ENCODE results near the gene SPANXN2. TPM values are rescaled to one million over a fixed set of nuclear protein-coding genes. Genes with fewer than 3 reads are reported as not detected.

The SPANXN2 gene
- total and polyA plus RNA-seq, 2 of the 8 experiments (the other 6 are each of a cell fraction or from before 2014, with no cell fraction given): not detected

- H3K9me3 ChIP-seq (ENCODE audit: insufficient read depth in 2 of 2, low read depth in 1 of 2, low read length in 1 of 2): no peaks in the 10 kb centered on the region
- H3K56ac ChIP-seq (replicated peaks; ENCODE audit: insufficient read length, low read depth, low read length): no peak overlapping the region
- 89% methylated on average over 3 of the region's 3 CpGs; no CpG with 5 or more reads in 1 of the 2 experiments for WGBS, 2 experiments (ENCODE audit: extremely low coverage in 1 of 2, insufficient coverage in 1 of 2, insufficient read length in 1 of 2, insufficient replicate concordance in 2 of 2, low coverage in 1 of 2, low lambda C conversion rate in 2 of 2, missing lambda C conversion rate in 1 of 2)
- DNase-seq (ENCODE audit: low read depth in 1 of 2, low spot score in 2 of 2): no peak
- H3K4ac ChIP-seq (replicated peaks; ENCODE audit: insufficient read length, low read depth, low read length): no peak overlapping the region
- H3K27ac ChIP-seq (ENCODE audit: low read depth, low read length): no peak overlapping the region
- H2AFZ ChIP-seq (ENCODE audit: low read length): no peak overlapping the region
- H3K23ac ChIP-seq (ENCODE audit: insufficient read length): no peak overlapping the region
- H3K23me2 ChIP-seq (ENCODE audit: low read depth, low read length): no peaks in the 10 kb centered on the region
- POLR2A ChIA-PET (ENCODE audit: partially characterized antibody): no interaction called here
- CTCF ChIA-PET (ENCODE audit: partially characterized antibody): no interaction called here
- H4K91ac ChIP-seq (replicated peaks; ENCODE audit: insufficient read length, low read length): no peak overlapping the region
- no peak overlapping the region for H3K4me3 ChIP-seq (ENCODE audit: extremely low read depth in 1 of 4, insufficient read depth in 2 of 4, low read depth in 3 of 4, low read length in 4 of 4)
- H3K27me3 ChIP-seq (replicated peaks in 1 of 4; ENCODE audit: control insufficient read depth in 3 of 4, extremely low read depth in 1 of 4, insufficient read depth in 3 of 4, low read length in 3 of 4): no peaks in the 10 kb centered on the region
- no peaks in the 10 kb centered on the region for H3K79me1 ChIP-seq (ENCODE audit: low read depth, low read length)
- no peak overlapping the region for H2BK5ac ChIP-seq (ENCODE audit: low read depth, low read length)
- no peak overlapping the region for H2BK120ac ChIP-seq (replicated peaks; ENCODE audit: low read depth, low read length)
- no peaks in the 10 kb centered on the region for H3K4me1 ChIP-seq (replicated peaks in 1 of 4; ENCODE audit: control insufficient read depth in 3 of 4, insufficient read depth in 4 of 4, low read length in 3 of 4)
- no peak overlapping the region for H2BK15ac ChIP-seq (ENCODE audit: low read length)
- H4K5ac ChIP-seq (ENCODE audit: insufficient read length, low read depth, low read length): no peak overlapping the region
- no peaks in the 10 kb centered on the region for H4K20me1 ChIP-seq (replicated peaks in 1 of 2; ENCODE audit: control insufficient read depth in 1 of 2, insufficient read depth in 2 of 2, low read length in 2 of 2)
- H2BK12ac ChIP-seq (ENCODE audit: low read depth, low read length): no peak overlapping the region
- H3K9ac ChIP-seq (replicated peaks in 1 of 4; ENCODE audit: extremely low read depth in 1 of 4, low read depth in 3 of 4, low read length in 3 of 4): no peak overlapping the region
- FAIRE-seq: no peak
- no peak overlapping the region for H2BK20ac ChIP-seq (ENCODE audit: low read length)
- no peak overlapping the region for H4K8ac ChIP-seq (ENCODE audit: extremely low read depth, insufficient read depth, low read length)
- H3K36me3 ChIP-seq (ENCODE audit: control insufficient read depth in 2 of 4, insufficient read depth in 4 of 4, low read length in 3 of 4): no peaks in the 10 kb centered on the region
- no peak overlapping the region for H3K18ac ChIP-seq (ENCODE audit: extremely low read depth, low read length)
- no peak overlapping the region for H3K4me2 ChIP-seq (ENCODE audit: insufficient read depth in 1 of 2, low read depth in 2 of 2, low read length in 2 of 2)
- no peaks in the 10 kb centered on the region for H3K79me2 ChIP-seq (ENCODE audit: control insufficient read depth in 1 of 2, insufficient read depth in 2 of 2, low read length in 2 of 2)
- no peak overlapping the region for H2AK5ac ChIP-seq (ENCODE audit: low read depth, low read length)
- no peak overlapping the region for H3K14ac ChIP-seq (ENCODE audit: insufficient read length)
- TF ChIP-seq GABPA (IDR thresholded peaks at IDR 0.05; ENCODE audit: borderline replicate concordance, insufficient read depth, low read length) (no peak), BRCA1 (IDR thresholded peaks at IDR 0.05; ENCODE audit: low read depth, low read length) (no peak), RFX5 (IDR thresholded peaks at IDR 0.05; ENCODE audit: borderline replicate concordance, low read depth, low read length) (no peak), SIX5 (IDR thresholded peaks at IDR 0.05; ENCODE audit: low read depth, low read length) (no peak), EZH2 (IDR thresholded peaks at IDR 0.05; ENCODE audit: low read depth, low read length, severe bottlenecking) (no peak), HDAC2 (IDR thresholded peaks at IDR 0.05; ENCODE audit: borderline replicate concordance in 1 of 2, low read depth in 2 of 2, low read length in 2 of 2) (no peak), SIRT6 (IDR thresholded peaks at IDR 0.05; ENCODE audit: low read length) (no peak), MAX (IDR thresholded peaks at IDR 0.05) (no peak)
Observed at GRCh38 chrX:143768976-143769375, 48.4 kb upstream of the SPANXN2 start.

All from H1 (cell line).